Neural progenitor cell (in vitro differentiated cells): ENCODE measurements around the gene TNIP1.

Source experiments
- CTCF ChIP-seq: fragments of 200-600 bp; sonication (generic); IDR thresholded peaks from 2 replicates; pipeline ENCODE4 v1.5.1; 2017; ENCODE audit warnings: antibody characterized with exemption, mild to moderate bottlenecking
- EZH2phosphoT487 ChIP-seq: fragments of 200-600 bp; sonication (generic); IDR thresholded peaks from 2 replicates; pipeline ENCODE4 v1.6.1; 2017; ENCODE audit warnings: antibody characterized with exemption

GRCh38 chr5:151121665-151122064, 40.8 kb upstream of the TNIP1 start:
- no peak for TF ChIP-seq CTCF
- no peak for TF ChIP-seq EZH2phosphoT487
